Astrocyte of the spinal cord (primary cell): Measurements from ENCODE around the gene TRIOBP.

ENCODE experiments used
- DNase-seq: peaks from one replicate; pipeline ENCODE4 v3.0.0; 2011; ENCODE audit warnings: low read depth, low spot score
- H3K4me3 ChIP-seq: 2 replicates; pipeline ENCODE4 v1.5.1; 2011; ENCODE audit warnings: low read depth, mild to moderate bottlenecking, low read length, moderate library complexity
- in situ Hi-C: cut with HindIII; loops from 2 replicates; pipeline ENCODE4 v1.10.0; 2017; ENCODE audit warnings: low sequenced_read_pairs
- TF ChIP-seq, protein P1 (sequence below): IDR thresholded peaks from 2 replicates; pipeline ENCODE4 v1.5.1; 2012; ENCODE audit warnings: low read depth, mild to moderate bottlenecking, low read length, inconsistent platforms

TRIOBP gene

GRCh38 chr22:37765953-37766576 is 69.2 kb downstream of the TRIOBP start:
- in situ Hi-C loops, result no loop called here
- H3K4me3 ChIP-seq, result no peak overlapping the region
- DNase-seq, result no peak
- TF ChIP-seq, protein P1, sequence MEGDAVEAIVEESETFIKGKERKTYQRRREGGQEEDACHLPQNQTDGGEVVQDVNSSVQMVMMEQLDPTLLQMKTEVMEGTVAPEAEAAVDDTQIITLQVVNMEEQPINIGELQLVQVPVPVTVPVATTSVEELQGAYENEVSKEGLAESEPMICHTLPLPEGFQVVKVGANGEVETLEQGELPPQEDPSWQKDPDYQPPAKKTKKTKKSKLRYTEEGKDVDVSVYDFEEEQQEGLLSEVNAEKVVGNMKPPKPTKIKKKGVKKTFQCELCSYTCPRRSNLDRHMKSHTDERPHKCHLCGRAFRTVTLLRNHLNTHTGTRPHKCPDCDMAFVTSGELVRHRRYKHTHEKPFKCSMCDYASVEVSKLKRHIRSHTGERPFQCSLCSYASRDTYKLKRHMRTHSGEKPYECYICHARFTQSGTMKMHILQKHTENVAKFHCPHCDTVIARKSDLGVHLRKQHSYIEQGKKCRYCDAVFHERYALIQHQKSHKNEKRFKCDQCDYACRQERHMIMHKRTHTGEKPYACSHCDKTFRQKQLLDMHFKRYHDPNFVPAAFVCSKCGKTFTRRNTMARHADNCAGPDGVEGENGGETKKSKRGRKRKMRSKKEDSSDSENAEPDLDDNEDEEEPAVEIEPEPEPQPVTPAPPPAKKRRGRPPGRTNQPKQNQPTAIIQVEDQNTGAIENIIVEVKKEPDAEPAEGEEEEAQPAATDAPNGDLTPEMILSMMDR, result no peak

DNA sequence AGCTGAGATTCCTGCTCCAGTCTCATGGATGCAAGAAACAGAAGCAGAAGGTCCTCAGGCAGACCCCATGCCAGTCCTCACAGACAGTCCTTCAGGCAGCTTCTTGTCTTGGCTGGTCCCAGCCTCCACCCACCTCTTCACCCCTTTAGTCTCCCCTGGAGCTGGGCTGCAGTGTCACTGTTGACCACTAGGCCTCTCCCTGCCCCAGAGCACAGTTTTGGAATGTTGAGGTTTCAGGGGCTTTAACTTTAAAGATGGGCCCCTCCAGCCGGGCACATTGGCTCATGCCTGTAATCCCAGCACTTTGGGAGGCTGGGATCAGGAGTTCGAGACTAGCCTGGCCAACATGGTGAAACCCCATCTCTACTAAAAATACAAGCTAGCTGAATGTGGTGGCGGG is 71.4 kb downstream of the TRIOBP start:
- H3K4me3 ChIP-seq, result no peak overlapping the region
- in situ Hi-C loops, result no loop called here
- TF ChIP-seq, protein P1, result peak; percentile 34
- DNase-seq, result no peak

DNA sequence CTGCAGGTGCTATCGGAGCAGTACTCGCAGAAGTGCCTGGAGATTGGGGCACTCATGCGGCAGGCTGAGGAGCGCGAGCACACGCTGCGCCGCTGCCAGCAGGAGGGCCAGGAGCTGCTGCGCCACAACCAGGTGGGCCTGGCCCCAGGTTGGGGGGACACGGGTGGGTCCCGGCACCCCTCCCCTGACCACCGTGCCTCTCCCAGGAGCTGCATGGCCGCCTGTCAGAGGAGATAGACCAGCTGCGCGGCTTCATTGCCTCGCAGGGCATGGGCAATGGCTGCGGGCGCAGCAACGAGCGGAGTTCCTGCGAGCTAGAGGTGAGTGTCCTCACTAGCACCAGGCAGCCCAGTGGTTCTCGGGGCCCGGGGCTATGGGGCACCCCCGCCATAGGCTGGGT is 72.2 kb downstream of the TRIOBP start:
- TF ChIP-seq, protein P1, result no peak
- no peak overlapping the region for H3K4me3 ChIP-seq

DNA sequence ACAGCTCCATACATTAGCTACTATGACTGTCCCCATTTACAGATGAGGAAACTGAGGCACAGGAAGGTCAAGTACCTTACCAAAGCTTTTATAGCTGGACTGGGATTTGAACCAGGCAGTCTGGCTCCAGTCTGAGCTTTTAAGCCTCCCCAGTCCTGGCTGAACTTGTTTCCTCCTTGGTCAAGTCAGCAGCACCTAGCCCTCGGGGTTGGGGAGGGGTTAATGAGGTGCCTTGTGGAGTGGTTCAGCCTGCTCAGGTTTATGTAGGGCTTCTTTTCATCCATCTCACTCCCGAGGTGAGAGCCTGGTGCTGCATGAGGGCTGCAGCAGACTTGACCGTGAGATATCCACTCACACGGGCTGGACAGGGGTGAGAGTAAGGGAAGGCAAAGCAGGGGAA is 74.2 kb downstream of the TRIOBP start:
- TF ChIP-seq, protein P1, result no peak
- no peak for DNase-seq
- H3K4me3 ChIP-seq, result no peak overlapping the region
- in situ Hi-C loops, result no loop called here

More for the DNA sequence above, 72.2 kb downstream of the TRIOBP start:
- DNase-seq, result no peak
- in situ Hi-C loops, result no loop called here

DNA sequence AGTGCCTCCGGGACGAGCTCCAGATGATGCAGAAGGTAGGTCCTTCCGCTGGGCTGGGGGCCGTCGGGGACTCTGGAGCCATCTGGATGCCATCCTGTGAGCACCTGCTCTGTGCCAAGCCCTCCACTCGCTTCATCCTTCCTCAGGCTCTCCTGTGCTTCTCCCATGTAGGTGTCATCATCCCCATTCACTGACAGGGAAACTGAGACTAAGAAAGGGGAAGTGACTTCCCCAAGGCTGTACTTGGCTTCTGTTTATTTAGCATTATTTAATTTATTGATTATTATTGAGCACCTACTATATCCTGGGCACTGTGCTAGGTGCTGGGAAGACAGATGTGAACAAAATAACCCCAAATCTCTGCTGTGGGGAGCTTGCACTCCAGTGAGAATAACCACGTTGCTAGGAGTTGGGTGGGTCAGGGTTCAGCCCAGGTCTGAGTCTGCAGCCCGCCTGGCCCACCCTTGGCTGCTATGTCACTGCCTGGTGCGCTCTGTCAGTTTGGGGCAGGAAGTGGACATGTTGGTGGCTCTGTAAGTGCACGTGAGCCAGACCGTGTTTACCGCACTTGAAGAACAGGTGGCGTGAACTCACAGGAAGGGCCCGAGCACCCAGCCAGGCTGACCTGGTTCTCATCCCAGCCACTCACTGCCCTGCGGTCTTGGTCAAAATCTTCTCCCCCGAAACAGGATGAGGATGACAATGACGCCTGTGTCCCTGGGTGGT is 75.0 kb downstream of the TRIOBP start:
- in situ Hi-C loops, result no loop called here
- H3K4me3 ChIP-seq, result no peak overlapping the region
- TF ChIP-seq, protein P1, result no peak
- no peak for DNase-seq

DNA sequence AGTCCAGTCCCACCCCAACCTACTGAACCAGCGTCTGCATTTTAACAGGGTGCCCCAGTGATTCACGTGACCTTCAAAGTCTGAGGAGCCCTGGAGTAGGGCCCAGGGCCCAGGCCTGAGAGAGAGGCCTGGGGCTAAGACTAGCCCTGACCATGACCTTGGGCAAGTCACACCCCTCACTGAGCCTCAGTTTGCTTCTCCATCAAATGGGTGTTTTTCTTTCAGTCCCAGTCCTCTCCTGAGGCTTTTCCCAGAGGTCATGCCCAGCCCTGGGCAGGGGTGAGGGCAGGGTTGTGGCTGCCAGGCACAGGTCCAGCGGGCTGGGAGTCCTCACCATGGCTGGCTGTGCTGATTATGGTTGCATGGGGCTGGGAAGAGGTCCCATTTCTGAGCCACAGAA is 77.9 kb downstream of the TRIOBP start:
- H3K4me3 ChIP-seq, result no peak overlapping the region
- TF ChIP-seq, protein P1, result no peak
- no peak for DNase-seq
- in situ Hi-C loops, result no loop called here
